ENCODE measurements around the gene UNC119. TPM values are rescaled to one million over a fixed set of nuclear protein-coding genes. Genes with fewer than 3 reads are reported as not detected.

The UNC119 gene
- total RNA-seq, 4 donors from 2014 or later: 17.4 to 25.3 (median 21.1) TPM

DNA sequence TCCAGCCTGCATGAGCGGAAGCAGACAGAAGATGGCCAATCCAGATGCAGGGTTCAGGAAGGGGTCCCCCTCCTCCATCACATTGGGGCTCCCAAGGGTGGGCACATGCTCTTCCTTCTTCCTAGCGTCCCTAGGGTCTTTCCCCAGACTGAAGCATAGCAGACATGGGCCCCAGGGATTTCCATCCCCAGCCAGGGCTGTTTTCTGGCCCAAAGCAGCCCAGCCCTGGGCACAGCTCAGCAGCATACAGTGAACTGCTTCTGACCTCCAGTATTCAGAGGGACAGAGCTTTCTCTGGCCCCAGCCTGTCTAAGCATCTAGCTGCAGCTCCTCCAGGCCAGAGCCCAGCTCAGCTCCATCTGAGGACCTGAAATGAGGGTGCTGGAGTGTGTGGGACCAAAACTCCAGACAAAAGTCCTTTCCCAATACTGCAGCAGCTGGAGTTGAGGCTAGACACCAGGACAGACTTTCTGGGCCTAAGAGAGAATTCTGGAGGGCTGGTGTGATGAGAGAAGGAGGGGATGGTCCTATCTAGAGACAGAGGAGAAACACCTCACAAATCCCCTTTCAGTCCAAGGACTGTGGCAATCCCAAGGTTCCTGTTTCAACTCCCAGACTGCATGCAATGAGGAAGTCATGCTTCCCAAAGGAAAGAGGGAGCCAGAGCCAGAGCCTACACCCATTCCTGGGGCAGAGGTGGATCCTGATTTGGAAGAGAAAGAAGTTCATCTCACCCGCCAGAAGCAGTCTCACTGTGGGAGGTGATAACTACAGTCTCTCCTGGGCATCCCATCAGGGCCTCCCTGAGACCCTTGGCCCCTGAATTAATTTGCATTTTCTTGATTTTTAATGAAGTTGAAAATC is 50.8 kb downstream of the UNC119 start:
- Histone ChIP-seq H3K4me3 (no peak overlapping the region), H3K4me1 (peaks cover 4 to 69% (median 20%) of the 10 kb centered on the region in 3 donors), H3K36me3 (no peaks in the 10 kb centered on the region), H3K9me3 (no peaks in the 10 kb centered on the region), H3K27ac (no peak overlapping the region), H3K27me3 (peaks cover 0 to 12% (median 0%) of the 10 kb centered on the region in 4 donors)
- WGBS, 2 donors: 50 to 77% methylated on average over 1 to 2 of the region's 3 CpGs
- intact Hi-C loops (cut with DNase I): no loop called here
- no peak for TF ChIP-seq POLR2A (IDR thresholded peaks at IDR 0.05)
- TF ChIP-seq, protein P1, sequence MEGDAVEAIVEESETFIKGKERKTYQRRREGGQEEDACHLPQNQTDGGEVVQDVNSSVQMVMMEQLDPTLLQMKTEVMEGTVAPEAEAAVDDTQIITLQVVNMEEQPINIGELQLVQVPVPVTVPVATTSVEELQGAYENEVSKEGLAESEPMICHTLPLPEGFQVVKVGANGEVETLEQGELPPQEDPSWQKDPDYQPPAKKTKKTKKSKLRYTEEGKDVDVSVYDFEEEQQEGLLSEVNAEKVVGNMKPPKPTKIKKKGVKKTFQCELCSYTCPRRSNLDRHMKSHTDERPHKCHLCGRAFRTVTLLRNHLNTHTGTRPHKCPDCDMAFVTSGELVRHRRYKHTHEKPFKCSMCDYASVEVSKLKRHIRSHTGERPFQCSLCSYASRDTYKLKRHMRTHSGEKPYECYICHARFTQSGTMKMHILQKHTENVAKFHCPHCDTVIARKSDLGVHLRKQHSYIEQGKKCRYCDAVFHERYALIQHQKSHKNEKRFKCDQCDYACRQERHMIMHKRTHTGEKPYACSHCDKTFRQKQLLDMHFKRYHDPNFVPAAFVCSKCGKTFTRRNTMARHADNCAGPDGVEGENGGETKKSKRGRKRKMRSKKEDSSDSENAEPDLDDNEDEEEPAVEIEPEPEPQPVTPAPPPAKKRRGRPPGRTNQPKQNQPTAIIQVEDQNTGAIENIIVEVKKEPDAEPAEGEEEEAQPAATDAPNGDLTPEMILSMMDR (IDR thresholded peaks at IDR 0.05): no peak
- DNase-seq: no peak

- 43 to 61% methylated on average over 7 to 8 of the region's 13 CpGs for WGBS, 2 donors
- TF ChIP-seq POLR2A (IDR thresholded peaks at IDR 0.05): no peak
- TF ChIP-seq, protein P1 (IDR thresholded peaks at IDR 0.05): no peak
- Histone ChIP-seq H3K9me3 (no peaks in the 10 kb centered on the region), H3K27ac (peak overlapping the region in 1 of 4 donors; percentile 9), H3K36me3 (no peaks in the 10 kb centered on the region), H3K4me1 (peaks cover 3 to 65% (median 18%) of the 10 kb centered on the region in 3 donors), H3K27me3 (peaks cover 0 to 10% (median 0%) of the 10 kb centered on the region in 4 donors), H3K4me3 (no peak overlapping the region)
- intact Hi-C loops (cut with DNase I): no loop called here
- no peak for DNase-seq
Measured at GRCh38 chr17:28500712-28501379, 51.6 kb downstream of the UNC119 start.

- Histone ChIP-seq H3K27ac (no peak overlapping the region), H3K9me3 (no peaks in the 10 kb centered on the region), H3K4me1 (peaks cover 0 to 55% (median 12%) of the 10 kb centered on the region in 3 donors), H3K27me3 (peaks cover 0 to 15% (median 0%) of the 10 kb centered on the region in 4 donors), H3K36me3 (no peaks in the 10 kb centered on the region), H3K4me3 (no peak overlapping the region)
- 53 to 60% methylated on average over 3 of the region's 9 CpGs for WGBS, 2 donors
- no peak for TF ChIP-seq POLR2A (IDR thresholded peaks at IDR 0.05)
- TF ChIP-seq, protein P1 (IDR thresholded peaks at IDR 0.05): no peak
- DNase-seq: no peak
- intact Hi-C loops (cut with DNase I): loop anchor here (10.0 kb wide), 1 partner anchor 115 kb away; the partner anchor contains the start of gene RSKR
Measured at GRCh38 chr17:28499684-28500357, 52.6 kb downstream of the UNC119 start.

- TF ChIP-seq, protein P1 (IDR thresholded peaks at IDR 0.05): no peak
Measured at GRCh38 chr17:28499364-28499664, 53.1 kb downstream of the UNC119 start.

More at GRCh38 chr17:28499364-28499664, 53.1 kb downstream of the UNC119 start:
- Histone ChIP-seq H3K27ac (no peak overlapping the region), H3K4me1 (peaks cover 0 to 54% (median 12%) of the 10 kb centered on the region in 3 donors), H3K27me3 (peaks cover 0 to 20% (median 0%) of the 10 kb centered on the region in 4 donors), H3K4me3 (no peak overlapping the region), H3K36me3 (no peaks in the 10 kb centered on the region), H3K9me3 (no peaks in the 10 kb centered on the region)
- WGBS, 2 donors: 83% methylated on average over 1 of the region's 9 CpGs; no CpG with 5 or more reads in 1 of the 2 donors
- DNase-seq: no peak
- intact Hi-C loops (cut with DNase I): loop anchor here (10.0 kb wide), 1 partner anchor 115 kb away; the partner anchor contains the start of gene RSKR
